HK-2 (cell line): Measurements from ENCODE around the gene PPFIA4.

Experiments
- DNase-seq: peaks from one replicate; pipeline ENCODE4 v3.0.0-alpha.2; 2018; ENCODE audit not compliant: unreplicated experiment

Gene PPFIA4

GRCh38 chr1:203082571-203083462, 56.5 kb downstream of the PPFIA4 start:
- DNase-seq: no peak

- no peak for DNase-seq
Observed at GRCh38 chr1:203083463-203083921, 57.2 kb downstream of the PPFIA4 start.

DNA sequence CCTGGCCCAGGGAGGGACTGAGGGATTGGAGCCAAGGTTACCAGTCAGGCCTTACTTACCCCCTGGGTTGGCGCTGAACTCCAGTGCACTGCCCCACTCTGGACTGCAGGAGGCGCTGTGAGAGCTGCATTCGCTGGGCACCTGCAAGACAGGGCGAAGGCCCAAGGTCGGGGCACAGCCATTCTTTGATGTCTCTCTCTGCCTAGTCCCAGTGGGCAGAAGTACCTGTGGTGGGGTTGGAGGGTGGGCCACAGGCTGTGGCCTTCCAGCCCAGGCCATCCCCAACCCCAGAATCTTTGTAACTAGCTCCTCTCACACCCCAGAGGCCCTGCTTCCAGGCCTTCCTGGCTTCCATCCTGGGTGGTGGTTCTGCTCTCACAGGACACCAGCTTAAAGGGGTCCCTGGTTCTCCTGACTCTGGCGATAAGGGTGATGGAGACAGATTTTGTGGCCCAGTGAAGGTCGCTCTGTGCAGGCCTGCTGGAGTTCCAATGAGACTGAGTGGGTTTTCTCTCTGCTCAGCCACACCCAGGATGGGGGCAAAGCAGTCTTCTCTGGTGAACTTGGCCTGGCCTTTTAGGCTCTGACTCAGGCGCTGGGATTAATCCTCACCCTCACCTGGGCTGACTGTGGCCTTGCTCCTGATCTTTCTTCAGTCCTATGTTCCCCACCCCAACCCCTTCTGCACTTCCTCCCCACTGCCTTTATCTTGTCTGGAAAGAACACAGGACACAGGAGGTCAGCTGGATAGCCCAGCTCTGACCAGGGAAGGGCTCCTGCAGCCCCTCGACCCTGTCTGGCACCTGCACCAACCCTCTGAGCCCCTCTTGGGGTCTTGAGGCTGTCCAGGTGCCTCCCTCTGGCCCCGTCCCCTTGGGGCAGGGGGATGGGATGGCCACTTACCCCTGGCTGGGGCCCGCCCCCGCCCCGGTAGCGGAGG, 58.6 kb downstream of the PPFIA4 start:
- no peak for DNase-seq

DNA sequence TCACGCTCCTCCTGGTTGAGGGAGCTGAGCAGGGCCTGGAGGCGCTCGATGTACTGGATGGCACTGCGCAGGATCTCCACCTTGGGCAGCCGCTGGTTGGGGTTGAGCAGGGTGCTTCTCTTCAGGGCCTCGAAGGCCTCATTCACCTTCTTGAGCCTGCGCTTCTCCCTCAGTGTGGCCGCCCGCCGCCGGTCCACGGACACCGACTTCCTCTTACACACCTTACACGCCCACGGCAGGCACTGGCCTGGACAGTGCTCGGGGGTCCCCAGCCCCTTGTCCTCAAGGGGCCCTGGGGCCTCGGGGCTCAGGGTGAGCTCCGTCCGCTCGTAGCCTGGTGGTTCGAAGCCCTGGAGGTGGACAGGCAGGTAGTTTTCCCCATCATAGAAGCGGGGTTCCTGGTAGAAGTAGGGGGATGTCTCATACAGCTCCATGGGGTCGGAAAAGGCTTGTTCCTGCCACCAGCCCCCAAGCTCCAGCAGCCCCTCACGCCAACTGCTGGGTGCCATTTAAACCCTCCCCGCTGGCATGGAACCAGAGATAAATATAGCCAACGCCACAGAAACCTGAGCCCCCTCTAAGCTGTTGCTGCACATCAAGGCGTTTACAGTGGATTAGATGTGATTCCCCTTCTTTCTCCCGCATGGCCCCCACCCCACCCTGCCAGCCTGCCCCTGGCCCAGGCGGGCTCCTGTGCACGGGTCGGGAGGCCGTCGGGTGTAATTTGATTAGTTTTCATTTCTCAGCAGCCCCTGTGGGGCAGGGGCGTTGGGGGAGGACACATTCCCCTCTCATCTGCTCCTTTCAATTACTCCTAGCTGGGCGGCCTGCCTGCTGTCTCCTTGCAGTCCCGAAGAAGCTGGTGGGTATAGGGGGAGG, 59.5 kb downstream of the PPFIA4 start, which contains the start of gene MYOG:
MYOG (minus strand) TSS at position 485 of the 879 bp plus-strand sequence; CDS start at position 434, 51 bp downstream.
- no peak for DNase-seq

- DNase-seq: no peak
Observed at GRCh38 chr1:203086992-203087763, 60.9 kb downstream of the PPFIA4 start.

DNA sequence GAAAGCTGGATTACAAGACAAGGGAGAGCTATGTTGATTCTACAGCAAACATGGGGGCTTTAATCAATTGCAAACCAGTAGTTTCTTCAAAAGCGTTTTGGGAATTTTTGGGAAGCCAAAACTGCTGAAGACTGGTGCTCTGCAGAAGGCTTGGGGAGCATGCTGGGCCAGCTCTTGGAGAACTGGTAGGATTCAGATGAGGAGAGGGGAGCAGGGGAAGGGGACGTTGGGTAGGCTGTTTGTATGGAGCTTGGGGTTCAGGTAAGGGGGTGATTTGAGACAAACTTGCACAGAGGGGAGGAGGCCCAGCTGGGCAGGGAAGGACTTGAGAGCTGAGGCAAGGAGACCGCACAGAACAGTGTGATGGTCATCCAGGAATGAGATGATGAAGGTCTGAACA, 62.1 kb downstream of the PPFIA4 start:
- DNase-seq: no peak

DNA sequence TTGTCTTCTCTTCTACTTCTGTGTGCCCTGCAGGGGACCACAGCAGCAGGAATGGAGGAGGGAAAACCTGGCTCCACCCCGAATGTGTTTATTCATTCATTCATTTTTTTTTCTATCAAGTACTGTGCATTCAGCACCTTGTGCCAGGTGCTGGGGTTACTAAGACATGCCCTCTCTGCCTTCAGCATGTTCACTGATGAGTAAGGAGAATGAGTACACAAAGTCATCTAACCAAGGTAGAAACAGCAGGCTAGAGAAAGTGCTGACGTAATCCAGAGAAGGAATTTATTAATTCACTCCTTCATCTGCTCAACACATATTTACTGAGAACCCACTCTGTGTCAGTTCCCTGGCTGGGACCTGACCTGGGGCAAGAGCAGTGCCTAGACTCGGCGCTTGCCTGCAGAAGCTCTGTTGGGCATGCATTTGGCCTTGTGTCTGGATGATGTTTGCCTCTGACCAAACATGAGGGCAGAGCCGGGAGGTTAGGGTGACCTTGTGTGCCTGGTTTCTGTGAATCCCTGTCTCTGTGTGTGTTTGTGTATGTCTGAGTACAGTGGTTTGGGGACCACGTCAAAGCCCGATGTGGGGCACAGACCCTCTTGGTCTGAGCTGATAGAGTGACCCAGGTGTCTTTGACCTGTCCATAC, 62.8 kb downstream of the PPFIA4 start:
- DNase-seq: no peak

DNA sequence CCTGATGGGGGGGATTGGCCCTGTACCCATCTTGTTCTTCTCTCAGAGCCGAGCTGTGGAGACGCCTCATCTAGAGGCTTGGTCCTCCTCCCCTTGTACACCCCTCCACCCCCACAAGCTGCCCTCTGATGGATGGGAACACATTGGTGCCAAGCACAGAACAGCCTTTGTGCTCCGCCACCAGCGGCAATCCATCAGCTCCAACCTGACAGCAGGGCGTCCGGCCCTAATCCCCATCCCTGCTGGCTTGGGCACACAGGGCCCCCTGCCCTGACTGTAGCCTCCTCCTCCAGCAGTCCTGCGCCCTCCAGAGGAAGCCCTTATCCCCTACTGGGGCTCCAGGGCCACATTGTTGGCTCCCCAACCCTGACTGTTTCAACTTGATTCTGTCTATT, 63.4 kb downstream of the PPFIA4 start:
- DNase-seq: no peak

GRCh38 chr1:203090421-203091198, 64.3 kb downstream of the PPFIA4 start:
- no peak for DNase-seq

GRCh38 chr1:203091199-203091477, 64.8 kb downstream of the PPFIA4 start:
- no peak for DNase-seq

DNA sequence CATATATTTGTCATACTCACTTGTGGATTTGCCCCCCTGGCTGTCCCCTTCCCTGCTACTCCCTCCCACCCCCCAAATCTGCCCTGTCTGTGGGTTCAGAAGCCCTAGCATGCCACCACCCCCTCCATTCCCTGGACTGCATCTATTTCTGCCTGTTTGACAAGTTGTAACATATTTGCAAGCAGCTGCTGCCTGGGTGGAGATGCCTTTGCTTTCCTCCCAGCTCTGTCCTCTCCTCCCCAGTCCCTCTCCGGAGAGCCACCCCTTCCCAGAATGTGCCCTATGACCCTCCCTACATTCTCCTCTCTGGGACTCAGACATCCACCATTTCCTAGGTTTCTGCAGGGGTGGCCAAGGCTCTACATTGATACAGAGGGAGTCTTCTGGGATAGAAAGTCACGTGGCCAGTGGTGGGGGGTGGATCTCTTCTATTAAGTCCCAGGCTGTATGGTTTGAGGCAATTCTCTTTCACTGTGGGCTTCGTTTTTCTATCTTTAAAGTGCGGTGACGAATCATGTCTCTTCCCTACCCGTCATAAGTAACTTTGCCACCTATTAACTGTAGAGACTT, 65.6 kb downstream of the PPFIA4 start:
- DNase-seq: no peak

DNA sequence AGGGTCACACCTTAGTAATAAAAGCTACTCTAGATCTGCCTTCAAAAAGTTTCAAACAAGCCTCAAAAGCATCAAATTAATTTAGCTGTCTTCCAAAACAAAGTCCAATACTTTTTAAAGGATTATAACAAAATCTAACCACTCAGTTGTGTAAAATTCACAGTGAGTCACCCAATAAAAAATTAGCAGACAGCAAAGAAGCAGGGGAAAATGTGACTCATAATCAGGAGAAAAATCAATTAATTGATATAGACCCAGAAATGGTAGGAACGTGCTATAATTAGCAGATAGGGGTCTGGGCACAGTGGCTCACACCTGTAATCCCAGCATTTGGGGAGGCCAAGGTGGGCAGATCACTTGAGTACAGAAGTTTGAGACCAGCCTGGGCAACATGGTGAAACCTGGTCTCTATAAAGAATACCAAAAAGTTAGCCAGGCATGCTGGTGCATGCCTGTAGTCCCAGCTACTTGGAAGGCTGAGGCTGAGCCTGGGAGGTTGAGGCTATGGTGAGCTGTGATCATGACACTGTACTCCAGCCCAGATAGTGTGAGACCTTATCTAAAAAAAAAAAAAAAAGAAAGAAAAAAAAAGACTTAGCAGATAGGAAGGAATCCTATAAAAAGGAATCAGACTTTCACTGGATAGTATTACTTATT, 67.6 kb downstream of the PPFIA4 start:
- DNase-seq: no peak

GRCh38 chr1:203095061-203095690, 68.9 kb downstream of the PPFIA4 start:
- no peak for DNase-seq

DNA sequence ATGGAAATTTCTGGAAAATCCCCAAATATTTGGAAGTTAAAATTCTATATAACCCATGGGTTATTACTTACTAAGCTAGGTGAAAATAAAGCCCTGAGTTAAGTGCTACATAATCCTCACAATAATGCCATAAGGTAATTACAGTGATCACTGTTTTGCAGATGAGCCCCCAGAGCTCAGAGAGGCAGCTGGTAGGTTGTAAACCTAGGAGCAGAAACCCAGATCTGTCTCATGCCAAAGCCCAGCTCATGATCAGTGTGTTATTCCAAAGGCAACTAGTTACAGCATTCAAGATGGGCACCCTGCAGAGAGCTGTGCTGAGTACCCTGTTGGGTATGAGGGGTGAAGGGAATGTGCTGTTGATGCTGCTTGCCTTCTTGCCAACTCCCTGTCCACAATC, 70.3 kb downstream of the PPFIA4 start:
- DNase-seq: no peak

DNA sequence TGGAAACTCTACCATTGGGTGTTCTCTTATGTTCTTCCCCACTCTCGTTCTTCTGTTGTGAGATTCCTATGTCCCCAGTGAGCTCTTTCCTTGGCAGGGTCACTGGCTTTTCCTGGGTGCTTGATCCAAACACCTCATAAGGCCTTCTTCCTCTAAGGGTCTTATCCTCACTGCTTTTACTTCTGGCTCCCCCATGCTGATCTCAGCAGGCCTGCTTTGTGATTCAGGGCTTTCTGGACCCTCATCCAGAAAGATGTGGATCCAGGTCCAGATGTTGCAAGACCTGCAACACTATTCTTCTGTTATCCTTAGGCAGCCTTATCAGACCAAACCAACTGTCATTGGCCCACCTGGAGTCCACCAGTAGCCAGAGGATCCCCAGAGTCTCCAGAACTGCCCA, 70.7 kb downstream of the PPFIA4 start:
- DNase-seq: no peak

GRCh38 chr1:203098445-203098844, 72.2 kb downstream of the PPFIA4 start:
- no peak for DNase-seq

GRCh38 chr1:203098914-203099520, 72.7 kb downstream of the PPFIA4 start:
- no peak for DNase-seq
